Thymus (tissue), 11 donors: ENCODE results near the gene RRM2. TPM values are rescaled to one million over a fixed set of nuclear protein-coding genes. Genes with fewer than 3 reads are reported as not detected.
A peak's percentile ranks its signal among the peaks of the same experiment; 100 is the strongest.
"Not testable (repeated sequence)": the region's sequence is repeated elsewhere in the genome, so short reads cannot be mapped to it uniquely, and the experiment has no call there.

Experiments
- DNase-seq, 9 donors: peaks; one replicate each; pipeline ENCODE4 v3.0.0-alpha.2; 2013; ENCODE audit warnings: low spot score in 9 of 9, low read depth in 6 of 9, missing footprints in 1 of 9
- H3K27ac ChIP-seq, 2 donors: one replicate each; pipeline ENCODE4 v1.5.1; 2013; ENCODE audit warnings: control low read depth in 1 of 2, low read depth in 1 of 2, low read length in 1 of 2, mild to moderate bottlenecking in 1 of 2, moderate library complexity in 1 of 2
- H3K27me3 ChIP-seq, 2 donors: one replicate each; pipeline ENCODE4 v1.5.1; 2013; ENCODE audit warnings: low read length in 1 of 2; ENCODE audit not compliant: control insufficient read depth in 2 of 2, insufficient read depth in 1 of 2
- H3K36me3 ChIP-seq, 2 donors: one replicate each; pipeline ENCODE4 v1.5.1; 2013; ENCODE audit warnings: low read length in 1 of 2, mild to moderate bottlenecking in 1 of 2, moderate library complexity in 1 of 2; ENCODE audit not compliant: control insufficient read depth in 2 of 2, insufficient read depth in 2 of 2
- H3K4me1 ChIP-seq, 2 donors: one replicate each; pipeline ENCODE4 v1.5.1; 2013; ENCODE audit warnings: low read length in 2 of 2; ENCODE audit not compliant: control insufficient read depth in 2 of 2, insufficient read depth in 2 of 2
- H3K4me3 ChIP-seq, 2 donors: one replicate each; pipeline ENCODE4 v1.5.1; 2013; ENCODE audit warnings: low read length in 2 of 2, control low read depth in 1 of 2, mild to moderate bottlenecking in 1 of 2
- H3K9me3 ChIP-seq, 2 donors: one replicate each; pipeline ENCODE4 v1.5.1; 2013; ENCODE audit warnings: low read length in 1 of 2, mild to moderate bottlenecking in 1 of 2; ENCODE audit not compliant: control insufficient read depth in 2 of 2, insufficient read depth in 1 of 2
- WGBS: extraction: QIAGEN DNeasy Blood & Tissue Kit; methylation state at CpG from one replicate; pipeline ENCODE4 v1.1.7; 2013; 5-methylcytosine and 5-hydroxymethylcytosine counted together
- polyA plus RNA-seq: library from polyadenylated mRNA; stranded (reverse); fragments of 200-250 nt; gene quantifications from one replicate; pipeline ENCODE4 v1.2.3, GENCODE V29; 2013
- total RNA-seq: library from RNA; stranded (reverse); fragments of 120-200 nt; gene quantifications from one replicate; pipeline ENCODE4 v1.2.4, GENCODE V29; 2013
- donor health status: healthy.

RRM2 gene
- total and polyA plus RNA-seq, 2 donors = 4.2 to 79.0 TPM

GRCh38 chr2:10097352-10098148, 25.0 kb upstream of the RRM2 start:
- no peak for DNase-seq
- Histone ChIP-seq H3K27ac (no peak overlapping the region), H3K27me3 (peaks cover 0 to 33% of the 10 kb centered on the region in 2 donors), H3K4me3 (no peak overlapping the region), H3K36me3 (no peaks in the 10 kb centered on the region), H3K4me1 (no peaks in the 10 kb centered on the region), H3K9me3 (peaks cover 0 to under 1% of the 10 kb centered on the region in 2 donors)
- 40% methylated on average over 16 of the region's 16 CpGs for WGBS

GRCh38 chr2:10101491-10101890, 21.0 kb upstream of the RRM2 start:
- no peaks in the 10 kb centered on the region for H3K36me3 ChIP-seq
- peaks cover 0 to 3% of the 10 kb centered on the region in 2 donors for H3K9me3 ChIP-seq
- H3K4me1 ChIP-seq = no peaks in the 10 kb centered on the region
- 84% methylated on average over 7 of the region's 7 CpGs for WGBS
- no peak for DNase-seq
- H3K27ac ChIP-seq = no peak overlapping the region
- no peak overlapping the region for H3K4me3 ChIP-seq
- peaks cover 0 to 6% of the 10 kb centered on the region in 2 donors for H3K27me3 ChIP-seq

GRCh38 chr2:10103179-10103578, 19.4 kb upstream of the RRM2 start:
- H3K36me3 ChIP-seq = no peaks in the 10 kb centered on the region
- no peak overlapping the region for H3K27ac ChIP-seq
- H3K9me3 ChIP-seq = peaks cover 0 to 3% of the 10 kb centered on the region in 2 donors
- H3K4me3 ChIP-seq = no peak overlapping the region
- DNase-seq = no peak
- 94% methylated on average over 6 of the region's 6 CpGs for WGBS
- peaks cover 0 to 5% of the 10 kb centered on the region in 2 donors for H3K27me3 ChIP-seq
- H3K4me1 ChIP-seq = no peaks in the 10 kb centered on the region

- not testable (repeated sequence) for H3K36me3 ChIP-seq, DNase-seq, H3K4me3 ChIP-seq, H3K27ac ChIP-seq, H3K9me3 ChIP-seq, H3K4me1 ChIP-seq, H3K27me3 ChIP-seq
These were observed 17.6 kb upstream of the RRM2 start for GRCh38 chr2:10104906-10105305.

- H3K4me1 ChIP-seq = no peaks in the 10 kb centered on the region
- no peak for DNase-seq
- H3K36me3 ChIP-seq = no peaks in the 10 kb centered on the region
- H3K27ac ChIP-seq = no peak overlapping the region
- peaks cover 0 to 3% of the 10 kb centered on the region in 2 donors for H3K9me3 ChIP-seq
- no peaks in the 10 kb centered on the region for H3K27me3 ChIP-seq
- no peak overlapping the region for H3K4me3 ChIP-seq
These were observed 13.2 kb upstream of the RRM2 start for GRCh38 chr2:10109311-10109710.

- H3K4me3 ChIP-seq = no peak overlapping the region
- H3K9me3 ChIP-seq = no peaks in the 10 kb centered on the region
- WGBS = 98% methylated on average over 3 of the region's 3 CpGs
- DNase-seq = no peak
- no peak overlapping the region for H3K27ac ChIP-seq
- H3K36me3 ChIP-seq = no peaks in the 10 kb centered on the region
- peaks cover 17 to 42% of the 10 kb centered on the region in 2 donors for H3K4me1 ChIP-seq
- peaks cover 0 to 6% of the 10 kb centered on the region in 2 donors for H3K27me3 ChIP-seq
These were observed 3.6 kb upstream of the RRM2 start for GRCh38 chr2:10119027-10119325.

GRCh38 chr2:10119601-10120157, 2.9 kb upstream of the RRM2 start:
- Histone ChIP-seq H3K27ac (peak overlapping the region; percentile 10 to 79), H3K4me3 (peak overlapping the region; percentile 60 to 83), H3K9me3 (no peaks in the 10 kb centered on the region), H3K36me3 (peaks cover 0 to 2% of the 10 kb centered on the region in 2 donors), H3K4me1 (peaks cover 17 to 45% of the 10 kb centered on the region in 2 donors), H3K27me3 (peaks cover 0 to 6% of the 10 kb centered on the region in 2 donors)
- 87% methylated on average over 14 of the region's 14 CpGs for WGBS
- DNase-seq = peak in 1 of 9 donors; percentile 24

- Histone ChIP-seq H3K27ac (peak overlapping the region; percentile 72 to 79), H3K27me3 (peaks cover 0 to 6% of the 10 kb centered on the region in 2 donors), H3K4me1 (peaks cover 17 to 52% of the 10 kb centered on the region in 2 donors), H3K4me3 (peak overlapping the region; percentile 60 to 83), H3K36me3 (peaks cover 0 to 9% of the 10 kb centered on the region in 2 donors), H3K9me3 (no peaks in the 10 kb centered on the region)
- WGBS = under 1% methylated on average over 60 of the region's 60 CpGs
- DNase-seq = peak; percentile 83 to 97 (median 92)
These were observed 2.2 kb upstream of the RRM2 start for GRCh38 chr2:10120158-10120876.
